CD4-positive, alpha-beta T cell treated with Interleukin-15 for 4 hours (primary cell): ENCODE data around the gene SELENOM.

Experiments
- DNase-seq: peaks from one replicate; pipeline ENCODE4 v3.0.0-alpha.2; 2020; ENCODE audit warnings: low spot score

The SELENOM gene

GRCh38 chr22:31091106-31091975 lies 16.0 kb downstream of the SELENOM start:
- no peak for DNase-seq

- DNase-seq, result no peak
Measured at GRCh38 chr22:31090217-31091085, 16.9 kb downstream of the SELENOM start.

- DNase-seq, result peak; percentile 37
Measured at GRCh38 chr22:31089160-31090100, 17.9 kb downstream of the SELENOM start.

- DNase-seq, result no peak
Measured at GRCh38 chr22:31088233-31088986, 19.0 kb downstream of the SELENOM start.

- no peak for DNase-seq
Measured at GRCh38 chr22:31087744-31088215, 19.6 kb downstream of the SELENOM start.

GRCh38 chr22:31086703-31087330 lies 20.6 kb downstream of the SELENOM start:
- DNase-seq, result no peak

GRCh38 chr22:31085928-31086327 lies 21.4 kb downstream of the SELENOM start:
- DNase-seq, result no peak

- no peak for DNase-seq
Measured at GRCh38 chr22:31085493-31085824, 21.9 kb downstream of the SELENOM start.

GRCh38 chr22:31084811-31085492 lies 22.4 kb downstream of the SELENOM start:
- DNase-seq, result peak; percentile 78

GRCh38 chr22:31083923-31084810 lies 23.2 kb downstream of the SELENOM start:
- no peak for DNase-seq

GRCh38 chr22:31083377-31083768 lies 24.0 kb downstream of the SELENOM start:
- no peak for DNase-seq

GRCh38 chr22:31082606-31083376 lies 24.6 kb downstream of the SELENOM start:
- DNase-seq, result peak; percentile 10

GRCh38 chr22:31081963-31082605 lies 25.3 kb downstream of the SELENOM start:
- DNase-seq, result no peak

- DNase-seq, result peak; percentile 84
Measured at GRCh38 chr22:31080848-31081649, 26.3 kb downstream of the SELENOM start, which contains the start of gene SMTN. Gene SMTN, plus strand, starts transcription at chr22:31081318. Its CDS starts 1,941 bp downstream, at chr22:31083259.

GRCh38 chr22:31080164-31080847 lies 27.1 kb downstream of the SELENOM start:
- DNase-seq, result no peak

- no peak for DNase-seq
Measured at GRCh38 chr22:31079095-31079642, 28.2 kb downstream of the SELENOM start.
